ENCODE data around the gene MROH2A.

DNA sequence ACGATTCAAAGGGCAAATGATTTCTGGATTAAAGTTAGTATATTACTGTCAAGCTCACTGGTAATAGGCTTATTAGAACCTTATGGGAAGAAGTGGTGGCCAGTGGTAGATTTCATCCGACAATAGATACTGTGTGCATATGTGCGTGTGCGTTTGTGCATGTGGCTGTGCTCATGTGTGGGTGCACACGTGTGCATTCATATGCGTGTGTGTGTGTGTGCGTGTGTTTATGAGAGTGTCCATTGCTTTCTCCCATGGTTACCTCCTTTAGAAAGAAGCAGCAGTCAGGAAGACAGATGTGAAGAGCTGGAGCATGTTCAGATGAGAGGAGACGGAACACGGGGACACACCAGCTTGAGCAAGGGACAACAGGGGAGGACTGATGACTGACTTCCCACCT, 8.9 kb upstream of the MROH2A start:
- TF ChIP-seq, protein P1, sequence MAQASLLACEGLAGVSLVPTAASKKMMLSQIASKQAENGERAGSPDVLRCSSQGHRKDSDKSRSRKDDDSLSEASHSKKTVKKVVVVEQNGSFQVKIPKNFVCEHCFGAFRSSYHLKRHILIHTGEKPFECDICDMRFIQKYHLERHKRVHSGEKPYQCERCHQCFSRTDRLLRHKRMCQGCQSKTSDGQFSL (CRISPR knock-in tag; IDR thresholded peaks at IDR 0.05) = no peak
- TF ChIP-seq, protein P1 (tag; IDR thresholded peaks at IDR 0.05) = no peak
- TF ChIP-seq HDGF (IDR thresholded peaks at IDR 0.05) (no peak), ZNF274 (IDR thresholded peaks at IDR 0.05; ENCODE audit: borderline replicate concordance, low read depth, low read length) (no peak), XRCC5 (IDR thresholded peaks at IDR 0.05; ENCODE audit: low read depth, low read length) (no peak), POLR2A (conservative IDR thresholded peaks at IDR 0.05) (no peak)
